ENCODE data around the gene SIAH1. TPM values are rescaled to one million over a fixed set of nuclear protein-coding genes. Genes with fewer than 3 reads are reported as not detected.

SIAH1 gene
- total and polyA plus RNA-seq, 8 donors, result 10.9 to 77.7 (median 21.4) TPM

- H3K27ac ChIP-seq, result no peak overlapping the region
- no peaks in the 10 kb centered on the region for H3K27me3 ChIP-seq
- no peak for DNase-seq
- peaks cover 0 to 4% (median 2%) of the 10 kb centered on the region in 4 donors for H3K4me1 ChIP-seq
- intact Hi-C loops (cut with DNase I; ENCODE audit: low total_unique reads), result no loop called here
- 77 to 92% (median 83%) methylated on average over 3 of the region's 3 CpGs for WGBS, 5 donors
- H3K9me3 ChIP-seq, result no peaks in the 10 kb centered on the region
- H3K4me3 ChIP-seq, result no peak overlapping the region
- TF ChIP-seq POLR2A (IDR thresholded peaks at IDR 0.05) (no peak), POLR2AphosphoS5 (IDR thresholded peaks at IDR 0.05) (no peak), EP300 (IDR thresholded peaks at IDR 0.05) (no peak), CTCF (IDR thresholded peaks at IDR 0.05) (no peak)
- no peaks in the 10 kb centered on the region for H3K36me3 ChIP-seq
Observed at GRCh38 chr16:48395375-48395774, 10.2 kb upstream of the SIAH1 start.

- intact Hi-C loops (cut with DNase I; ENCODE audit: low total_unique reads), result no loop called here
- no peak for DNase-seq
- Histone ChIP-seq H3K27ac (peak overlapping the region in 3 of 5 donors; percentile 47 to 73 (median 56)), H3K27me3 (no peaks in the 10 kb centered on the region), H3K4me1 (peaks cover 0 to 4% (median 2%) of the 10 kb centered on the region in 4 donors), H3K9me3 (no peaks in the 10 kb centered on the region), H3K4me3 (no peak overlapping the region), H3K36me3 (no peaks in the 10 kb centered on the region)
- WGBS, 5 donors, result 89 to 94% (median 91%) methylated on average over 6 of the region's 6 CpGs
- TF ChIP-seq EP300 (IDR thresholded peaks at IDR 0.05), result no peak
- no peak for TF ChIP-seq POLR2AphosphoS5 (IDR thresholded peaks at IDR 0.05)
- no peak for TF ChIP-seq POLR2A (IDR thresholded peaks at IDR 0.05)
- TF ChIP-seq CTCF (IDR thresholded peaks at IDR 0.05), result no peak
Observed at GRCh38 chr16:48394355-48394703, 9.1 kb upstream of the SIAH1 start.

- peak overlapping the region in 3 of 5 donors; percentile 47 to 73 (median 56) for H3K27ac ChIP-seq
- H3K4me1 ChIP-seq, result peaks cover 0 to 4% (median 2%) of the 10 kb centered on the region in 4 donors
- 85 to 89% (median 86%) methylated on average over 11 of the region's 11 CpGs for WGBS, 5 donors
- no peaks in the 10 kb centered on the region for H3K9me3 ChIP-seq
- no peak for TF ChIP-seq CTCF (IDR thresholded peaks at IDR 0.05)
- TF ChIP-seq POLR2A (IDR thresholded peaks at IDR 0.05), result no peak
- no peak for TF ChIP-seq EP300 (IDR thresholded peaks at IDR 0.05)
- no peak for TF ChIP-seq POLR2AphosphoS5 (IDR thresholded peaks at IDR 0.05)
- no peaks in the 10 kb centered on the region for H3K27me3 ChIP-seq
- H3K36me3 ChIP-seq, result no peaks in the 10 kb centered on the region
- intact Hi-C loops (cut with DNase I; ENCODE audit: low total_unique reads), result no loop called here
- H3K4me3 ChIP-seq, result no peak overlapping the region
- DNase-seq, result no peak
Observed at GRCh38 chr16:48393485-48394354, 8.5 kb upstream of the SIAH1 start.

GRCh38 chr16:48392407-48392806 lies 7.2 kb upstream of the SIAH1 start:
- Histone ChIP-seq H3K27ac (no peak overlapping the region), H3K36me3 (no peaks in the 10 kb centered on the region), H3K4me1 (peaks cover 0 to 4% (median 0%) of the 10 kb centered on the region in 4 donors), H3K4me3 (no peak overlapping the region), H3K27me3 (no peaks in the 10 kb centered on the region), H3K9me3 (no peaks in the 10 kb centered on the region)
- 87 to 89% (median 88%) methylated on average over 5 of the region's 5 CpGs for WGBS, 5 donors
- intact Hi-C loops (cut with DNase I; ENCODE audit: low total_unique reads), result no loop called here
- TF ChIP-seq CTCF (IDR thresholded peaks at IDR 0.05) (no peak), EP300 (IDR thresholded peaks at IDR 0.05) (no peak), POLR2AphosphoS5 (IDR thresholded peaks at IDR 0.05) (no peak), POLR2A (IDR thresholded peaks at IDR 0.05) (no peak)
- DNase-seq, result no peak

All from stomach (tissue), 9 donors.